ENCODE data around the gene ENTPD5.
A peak's percentile ranks its signal among the peaks of the same experiment; 100 is the strongest.

Gene ENTPD5

GRCh38 chr14:74029136-74029535 lies 10.0 kb upstream of the ENTPD5 start:
- no peak for TF ChIP-seq CTCF (conservative IDR thresholded peaks at IDR 0.05; ENCODE audit: control insufficient read depth, insufficient read depth, low read depth, low read length)
- H3K4me3 ChIP-seq (ENCODE audit: control insufficient read depth, low read depth, low read length) = no peak overlapping the region
- DNase-seq (ENCODE audit: low read depth) = no peak

GRCh38 chr14:74022346-74022745 lies 3.3 kb upstream of the ENTPD5 start:
- no peak for DNase-seq (ENCODE audit: low read depth)
- no peak overlapping the region for H3K4me3 ChIP-seq (ENCODE audit: control insufficient read depth, low read depth, low read length)
- no peak for TF ChIP-seq CTCF (conservative IDR thresholded peaks at IDR 0.05; ENCODE audit: control insufficient read depth, insufficient read depth, low read depth, low read length)

- TF ChIP-seq CTCF (conservative IDR thresholded peaks at IDR 0.05; ENCODE audit: control insufficient read depth, insufficient read depth, low read depth, low read length) = no peak
- DNase-seq (ENCODE audit: low read depth) = peak; percentile 61
- peak overlapping the region; percentile 84 for H3K4me3 ChIP-seq (ENCODE audit: control insufficient read depth, low read depth, low read length)
These were observed 485 bp upstream of the ENTPD5 start for GRCh38 chr14:74019408-74020137.

GRCh38 chr14:74018174-74018585 lies 908 bp downstream of the ENTPD5 start:
- TF ChIP-seq CTCF (conservative IDR thresholded peaks at IDR 0.05; ENCODE audit: control insufficient read depth, insufficient read depth, low read depth, low read length) = no peak
- DNase-seq (ENCODE audit: low read depth) = peak; percentile 82
- peak overlapping the region; percentile 88 for H3K4me3 ChIP-seq (ENCODE audit: control insufficient read depth, low read depth, low read length)

- H3K4me3 ChIP-seq (ENCODE audit: control insufficient read depth, low read depth, low read length) = no peak overlapping the region
- TF ChIP-seq CTCF (conservative IDR thresholded peaks at IDR 0.05; ENCODE audit: control insufficient read depth, insufficient read depth, low read depth, low read length) = no peak
- DNase-seq (ENCODE audit: low read depth) = no peak
These were observed 3.1 kb downstream of the ENTPD5 start for GRCh38 chr14:74015963-74016362.

- no peak for DNase-seq (ENCODE audit: low read depth)
- no peak for TF ChIP-seq CTCF (conservative IDR thresholded peaks at IDR 0.05; ENCODE audit: control insufficient read depth, insufficient read depth, low read depth, low read length)
- no peak overlapping the region for H3K4me3 ChIP-seq (ENCODE audit: control insufficient read depth, low read depth, low read length)
These were observed 3.9 kb downstream of the ENTPD5 start for GRCh38 chr14:74015176-74015575.
